HG02623 (cell line): ENCODE measurements around the gene SYT7.

Source experiments
- ATAC-seq: cut with Tn5 transposase; IDR thresholded peaks from one replicate; pipeline ENCODE4 v1.9.1; 2021; ENCODE audit warnings: moderate library complexity; ENCODE audit not compliant: unreplicated experiment

SYT7 gene

GRCh38 chr11:61518032-61518795 lies 62.7 kb downstream of the SYT7 start:
- no peak for ATAC-seq

GRCh38 chr11:61516675-61517572 lies 64.0 kb downstream of the SYT7 start:
- ATAC-seq: no peak

GRCh38 chr11:61516191-61516590 lies 64.7 kb downstream of the SYT7 start:
- no peak for ATAC-seq

GRCh38 chr11:61515686-61516085 lies 65.2 kb downstream of the SYT7 start:
- no peak for ATAC-seq

GRCh38 chr11:61514050-61514917 lies 66.6 kb downstream of the SYT7 start:
- no peak for ATAC-seq

- ATAC-seq: no peak
Measured at GRCh38 chr11:61513143-61513765, 67.6 kb downstream of the SYT7 start.

GRCh38 chr11:61512435-61512834 lies 68.4 kb downstream of the SYT7 start:
- ATAC-seq: no peak

GRCh38 chr11:61511383-61511782 lies 69.5 kb downstream of the SYT7 start:
- no peak for ATAC-seq

GRCh38 chr11:61510974-61511373 lies 69.9 kb downstream of the SYT7 start:
- ATAC-seq: no peak

- ATAC-seq: no peak
Measured at GRCh38 chr11:61510166-61510919, 70.5 kb downstream of the SYT7 start.

- peak; percentile 48 for ATAC-seq
Measured at GRCh38 chr11:61509043-61510029, 71.5 kb downstream of the SYT7 start.

GRCh38 chr11:61507962-61508861 lies 72.7 kb downstream of the SYT7 start, which contains the start of gene LRRC10B:
Gene LRRC10B, plus strand, starts transcription at chr11:61508749. Its CDS starts 250 bp downstream, at chr11:61508999.
- ATAC-seq: no peak

GRCh38 chr11:61507012-61507768 lies 73.7 kb downstream of the SYT7 start:
- no peak for ATAC-seq

- no peak for ATAC-seq
Measured at GRCh38 chr11:61505640-61506155, 75.2 kb downstream of the SYT7 start.

GRCh38 chr11:61505106-61505505 lies 75.8 kb downstream of the SYT7 start:
- ATAC-seq: no peak

- no peak for ATAC-seq
Measured at GRCh38 chr11:61503135-61503770, 77.6 kb downstream of the SYT7 start.
